GM18873 (cell line): ENCODE measurements around the gene SEZ6.
"Not testable (repeated sequence)": the region's sequence is repeated elsewhere in the genome, so short reads cannot be mapped to it uniquely, and the experiment has no call there.

Source experiments
- ATAC-seq: cut with Tn5 transposase; IDR thresholded peaks from one replicate; pipeline ENCODE4 v1.9.1; 2021; ENCODE audit warnings: mild to moderate bottlenecking, moderate library complexity, moderate number of reproducible peaks; ENCODE audit not compliant: unreplicated experiment, low FRiP score

Gene SEZ6

DNA sequence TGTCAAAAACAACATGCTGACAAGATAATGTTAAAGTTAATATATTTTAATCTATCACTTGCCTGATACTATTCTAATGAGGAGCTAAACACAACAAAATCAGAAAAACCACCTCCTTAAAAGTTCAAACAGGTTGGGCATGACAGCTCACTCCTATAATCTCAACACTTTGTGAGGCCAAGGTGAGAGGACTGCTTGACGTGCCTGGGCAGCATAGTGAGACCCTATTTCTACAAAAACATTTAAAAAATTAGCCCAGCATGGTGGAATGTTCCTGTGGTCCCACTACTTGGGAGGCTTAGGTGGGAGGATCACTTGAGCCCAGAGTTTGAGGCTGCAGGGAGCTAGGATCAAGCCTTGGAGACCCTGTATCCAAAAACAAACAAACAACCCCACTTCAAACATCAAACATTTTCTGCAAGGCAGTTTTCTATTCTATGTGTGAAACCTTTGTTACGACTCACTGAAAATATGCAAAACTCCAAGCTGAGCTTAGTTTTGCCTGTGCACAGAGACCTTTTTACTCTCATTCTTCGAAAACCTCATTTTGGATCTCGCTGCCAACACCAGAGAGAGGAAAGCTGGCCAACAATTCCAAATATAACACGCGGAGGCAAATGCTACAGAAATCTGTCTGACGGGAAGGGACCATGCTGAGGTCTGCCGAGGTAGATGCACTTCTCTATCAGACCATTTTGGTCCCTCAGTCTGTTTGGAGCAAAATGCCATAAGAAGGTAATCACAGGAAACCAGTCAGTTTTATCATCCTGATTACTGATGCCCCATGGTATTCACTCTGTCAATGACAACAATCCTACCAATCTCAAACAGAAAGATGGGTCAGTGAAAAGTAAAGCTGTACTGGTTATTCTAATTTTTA, 60.7 kb downstream of the SEZ6 start:
- ATAC-seq, result no peak

DNA sequence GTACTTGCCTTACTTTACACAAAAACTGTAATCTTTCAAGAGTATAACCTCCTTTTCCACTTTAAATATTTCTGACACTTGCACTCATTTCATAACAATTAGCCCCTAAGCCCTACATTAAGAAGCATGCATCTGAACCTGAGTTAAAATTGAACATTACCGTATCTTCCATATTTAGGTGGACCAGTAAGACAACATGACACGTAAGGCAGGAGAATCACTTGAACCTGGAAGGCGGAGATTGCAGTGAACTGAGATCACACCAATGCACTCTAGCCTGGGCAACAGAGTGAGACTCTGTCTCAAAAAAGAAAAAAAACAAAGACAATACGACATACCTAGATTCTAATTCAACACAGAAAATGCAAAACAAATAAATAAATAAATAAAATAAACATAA, 61.5 kb downstream of the SEZ6 start:
- ATAC-seq, result no peak

DNA sequence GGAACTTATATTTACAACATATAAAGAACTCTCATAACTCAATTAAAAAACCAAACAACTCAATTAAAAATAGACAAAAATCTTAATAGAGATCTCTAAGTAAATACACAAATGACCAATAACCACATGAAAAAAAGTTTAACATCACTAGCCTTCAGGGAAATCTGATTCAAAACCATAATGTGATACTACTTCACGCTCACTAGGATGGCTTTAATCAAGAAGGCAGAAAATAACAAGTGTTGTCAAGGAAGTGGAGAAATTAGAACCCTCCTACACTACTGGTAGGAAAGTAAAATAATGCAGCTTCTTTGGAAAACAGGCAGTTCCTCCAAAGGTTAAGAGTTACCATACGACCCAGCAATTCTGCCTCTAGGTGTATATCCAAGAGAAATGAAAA, 62.9 kb downstream of the SEZ6 start:
- no peak for ATAC-seq

DNA sequence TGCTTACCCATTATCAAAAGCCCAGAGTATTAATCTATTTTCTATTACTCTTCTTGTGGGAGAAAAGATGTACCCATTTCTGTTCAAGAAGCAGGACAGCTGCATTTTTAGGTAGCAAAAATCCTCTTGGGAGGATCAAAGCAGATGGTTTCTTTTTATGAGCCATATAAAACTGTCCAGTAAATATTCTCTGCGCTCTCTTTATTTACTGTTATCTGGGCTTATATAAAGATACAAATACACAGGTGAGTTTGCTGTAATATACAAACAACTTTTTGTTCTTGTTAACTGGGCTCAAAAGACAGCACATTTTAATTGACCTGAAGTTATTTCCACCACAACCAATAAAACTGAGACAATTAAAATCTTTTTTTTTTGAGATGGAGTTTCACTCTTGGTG, 64.6 kb downstream of the SEZ6 start:
- no peak for ATAC-seq

DNA sequence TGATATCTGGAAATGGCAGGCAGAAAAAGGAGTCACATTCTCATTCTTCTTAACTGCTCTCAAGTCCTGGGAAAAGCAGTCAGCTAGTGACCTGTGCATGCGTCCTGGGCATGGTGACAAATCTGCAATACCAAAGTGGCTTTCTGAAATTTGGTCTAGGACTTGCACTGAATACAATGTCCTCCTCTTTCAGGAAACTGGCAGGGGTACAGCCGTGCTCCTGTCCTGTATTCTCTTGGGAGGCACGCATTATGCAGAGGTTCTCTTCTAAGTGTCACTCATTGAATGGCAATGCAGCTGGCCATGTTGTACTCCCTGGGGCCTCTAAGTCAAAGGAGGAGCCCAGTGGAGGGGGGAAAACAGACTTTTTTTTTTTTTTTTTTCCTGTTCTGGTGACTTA, 65.2 kb downstream of the SEZ6 start:
- no peak for ATAC-seq

DNA sequence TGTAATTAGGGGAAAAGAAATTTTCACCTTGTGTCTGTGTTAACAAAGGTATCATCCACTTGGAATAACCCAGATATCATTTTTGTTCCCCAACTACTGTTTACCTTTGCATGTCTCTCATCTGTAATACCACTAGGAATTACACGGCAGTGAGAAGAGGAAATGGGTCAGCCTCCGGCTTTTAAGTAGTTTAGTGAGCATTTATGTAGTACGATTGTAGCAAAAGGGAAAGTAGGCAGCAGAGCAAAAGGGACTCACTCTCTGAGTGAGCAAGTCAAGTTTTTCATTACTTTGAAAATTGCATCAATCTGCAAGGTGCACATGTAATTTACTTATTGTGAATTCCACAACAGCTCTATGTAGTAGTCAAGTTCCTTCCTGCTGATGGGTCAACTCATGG, 65.7 kb downstream of the SEZ6 start:
- no peak for ATAC-seq

DNA sequence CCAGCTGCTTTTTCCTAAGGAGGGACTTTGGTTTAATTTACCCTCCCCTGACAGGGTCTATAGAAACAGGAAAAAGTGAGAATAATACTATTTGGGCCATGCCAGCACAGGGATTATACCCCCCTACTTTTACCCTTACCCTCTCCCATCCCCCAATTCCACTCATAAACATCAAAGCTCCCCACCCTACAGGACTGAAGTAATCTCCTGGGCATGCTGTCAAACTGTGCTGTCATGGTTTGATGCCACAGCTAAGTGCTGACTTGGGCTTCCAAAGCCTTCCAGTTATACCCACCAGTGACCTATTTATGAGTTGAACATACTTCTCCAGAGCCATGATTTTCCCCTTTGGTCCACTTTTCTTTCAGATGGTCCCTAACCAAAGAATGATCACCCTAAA, 67.3 kb downstream of the SEZ6 start:
- ATAC-seq, result no peak

DNA sequence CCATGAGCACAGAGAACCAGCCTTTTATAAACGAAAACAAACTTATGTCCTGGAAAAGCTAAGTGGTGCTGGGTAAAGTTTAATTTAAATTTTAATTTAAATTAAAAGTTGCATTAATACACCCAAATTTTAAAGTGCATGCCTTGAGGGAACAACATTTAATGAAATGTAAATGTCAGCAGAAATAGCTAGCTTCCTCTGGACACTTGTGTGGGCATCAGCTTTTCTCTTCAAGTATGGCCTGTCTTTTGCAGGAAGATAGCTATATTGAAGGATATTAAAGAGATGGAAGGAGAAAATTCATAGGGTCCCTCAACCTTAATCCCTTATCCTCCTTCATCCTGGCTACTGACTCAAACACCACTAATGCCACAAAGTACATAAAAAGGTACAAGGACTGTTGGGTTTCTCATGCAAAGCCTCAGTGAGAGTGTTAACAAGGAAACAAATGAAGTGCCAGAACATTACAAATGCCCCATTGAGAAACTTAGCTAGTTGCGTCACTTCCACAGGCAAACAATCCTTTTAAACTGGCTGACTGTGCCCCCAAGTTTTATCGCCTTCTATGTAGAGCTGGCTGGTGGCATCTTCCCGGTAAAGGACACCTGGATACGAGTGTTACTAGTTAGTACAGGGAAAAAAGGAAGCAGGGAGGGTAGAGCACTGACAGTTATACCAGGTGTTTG, 68.6 kb downstream of the SEZ6 start:
- ATAC-seq, result no peak

DNA sequence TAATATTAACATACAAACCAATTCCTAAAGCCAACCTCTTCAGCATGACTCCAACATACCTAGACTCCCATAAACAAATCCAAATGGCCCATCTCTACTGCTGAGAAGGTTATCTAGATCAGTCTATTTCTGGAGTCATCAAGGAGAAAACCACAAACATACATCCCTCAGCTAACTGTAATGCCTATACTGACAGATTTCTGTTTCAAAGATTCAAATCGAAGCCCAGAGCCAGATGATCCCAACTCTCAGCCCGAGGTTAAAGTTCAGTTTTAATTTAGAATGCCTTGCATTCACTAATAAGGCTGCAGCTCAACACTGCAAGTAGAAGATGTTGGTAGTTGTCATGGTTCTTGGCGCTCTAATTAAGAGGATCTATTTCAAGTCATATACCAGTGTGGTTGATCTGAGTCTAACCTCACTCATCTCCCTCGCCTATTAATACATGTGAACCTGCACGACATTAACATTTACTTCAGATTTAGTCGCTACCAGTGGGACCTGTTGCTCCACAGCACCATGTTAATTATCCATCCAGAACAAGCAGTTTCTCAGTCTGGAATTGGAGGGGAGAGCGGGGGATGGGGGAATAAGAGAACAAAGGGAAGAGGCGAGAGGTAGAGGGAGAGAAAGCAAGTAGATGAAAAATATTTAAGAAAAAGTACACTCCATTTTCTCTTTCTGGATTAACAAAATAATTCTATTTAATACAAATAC, 69.9 kb downstream of the SEZ6 start:
- ATAC-seq, result no peak

DNA sequence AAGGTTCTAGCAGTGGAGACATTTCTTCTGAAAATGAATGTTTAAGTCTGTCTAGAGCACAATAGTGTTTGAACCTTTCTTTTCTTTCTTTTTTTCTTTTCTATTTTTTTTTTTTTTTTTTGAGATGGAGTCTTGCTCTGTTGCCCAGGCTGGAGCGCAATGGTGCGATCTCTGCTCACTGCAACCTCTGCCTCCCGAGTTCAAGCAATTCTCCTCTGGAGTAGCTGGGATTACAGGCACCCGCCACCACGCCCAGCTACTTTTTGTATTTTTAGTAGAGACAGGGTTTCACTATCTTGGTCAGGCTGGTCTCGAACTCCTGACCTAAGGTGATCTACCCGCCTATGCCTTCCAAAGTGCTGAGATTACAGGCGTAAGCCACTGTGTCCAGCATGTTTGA, 71.3 kb downstream of the SEZ6 start:
- not testable (repeated sequence) for ATAC-seq

DNA sequence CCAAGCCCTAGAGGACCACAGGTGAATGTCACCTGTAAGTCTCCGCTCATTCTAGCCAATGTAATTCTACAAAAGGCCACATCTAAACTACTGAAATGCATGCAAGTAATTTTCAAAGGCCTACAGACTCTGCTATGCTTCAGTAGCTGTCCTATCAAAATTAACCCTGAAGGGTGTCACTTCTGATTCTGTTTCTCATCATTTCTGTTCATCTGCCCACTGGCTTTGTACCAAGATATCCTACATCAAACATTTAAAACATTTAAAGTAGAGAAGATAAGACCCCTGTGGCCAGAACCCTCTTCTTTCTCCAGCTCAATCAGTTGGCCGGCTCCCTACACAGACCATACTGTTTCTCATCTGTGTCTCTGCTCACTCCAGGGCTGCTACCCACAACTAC, 76.0 kb downstream of the SEZ6 start:
- ATAC-seq, result no peak

DNA sequence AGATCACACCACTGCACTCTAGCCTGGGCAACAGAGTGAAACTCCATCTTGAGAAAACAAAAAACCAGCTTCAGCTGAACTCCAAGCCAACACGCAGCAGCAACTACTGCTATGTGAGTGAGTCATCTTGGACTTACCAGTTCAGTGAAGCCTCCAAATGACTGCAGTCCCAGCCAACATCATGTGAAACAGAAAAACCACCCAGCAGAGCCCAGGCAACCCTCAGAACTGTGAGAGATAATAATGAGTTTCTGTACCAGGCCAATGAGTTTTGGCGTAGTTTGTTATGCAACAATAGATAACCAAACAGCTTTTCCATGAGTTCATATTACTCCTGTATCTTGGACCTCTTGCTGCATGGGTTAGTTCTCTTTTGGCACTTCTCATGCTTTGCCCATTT, 77.8 kb downstream of the SEZ6 start:
- ATAC-seq, result no peak

DNA sequence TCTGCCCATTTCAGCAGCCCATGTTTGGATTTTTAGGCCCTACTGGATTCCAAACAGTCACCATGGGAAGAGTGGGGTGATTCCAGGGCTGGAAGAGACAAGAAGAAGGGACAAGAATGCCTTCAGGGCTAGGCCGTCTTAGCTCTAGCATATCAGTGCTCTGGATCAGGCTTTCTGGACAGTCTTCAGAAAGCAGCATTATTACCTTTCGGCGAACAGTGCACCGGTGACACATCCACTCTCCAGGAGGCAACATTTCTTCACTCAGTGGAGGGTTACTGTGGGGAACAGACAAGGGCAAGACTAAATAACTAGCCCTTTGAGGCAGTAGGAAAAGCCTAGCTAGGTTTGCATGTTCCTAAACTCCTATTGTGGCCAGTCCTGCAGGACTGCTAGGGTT, 79.0 kb downstream of the SEZ6 start:
- no peak for ATAC-seq

DNA sequence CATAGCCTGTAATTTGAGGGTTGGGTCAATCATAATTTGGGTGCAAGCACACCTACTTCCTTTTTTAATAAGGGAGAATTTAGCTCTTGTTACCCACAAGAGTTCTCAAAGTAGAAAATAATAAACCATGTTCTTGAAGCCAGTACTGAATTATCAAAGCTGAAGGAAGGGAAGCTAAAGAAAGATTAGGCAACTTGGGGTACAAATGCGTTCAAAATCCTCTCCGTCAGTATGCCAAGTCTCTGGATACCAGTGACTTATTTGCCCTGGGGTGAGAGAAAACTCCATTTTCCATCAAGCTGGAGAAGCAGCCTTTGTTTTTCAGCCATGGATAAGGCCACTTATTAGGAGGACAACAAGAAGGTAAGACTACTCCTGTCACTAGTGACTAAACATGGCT, 79.5 kb downstream of the SEZ6 start:
- ATAC-seq, result no peak

DNA sequence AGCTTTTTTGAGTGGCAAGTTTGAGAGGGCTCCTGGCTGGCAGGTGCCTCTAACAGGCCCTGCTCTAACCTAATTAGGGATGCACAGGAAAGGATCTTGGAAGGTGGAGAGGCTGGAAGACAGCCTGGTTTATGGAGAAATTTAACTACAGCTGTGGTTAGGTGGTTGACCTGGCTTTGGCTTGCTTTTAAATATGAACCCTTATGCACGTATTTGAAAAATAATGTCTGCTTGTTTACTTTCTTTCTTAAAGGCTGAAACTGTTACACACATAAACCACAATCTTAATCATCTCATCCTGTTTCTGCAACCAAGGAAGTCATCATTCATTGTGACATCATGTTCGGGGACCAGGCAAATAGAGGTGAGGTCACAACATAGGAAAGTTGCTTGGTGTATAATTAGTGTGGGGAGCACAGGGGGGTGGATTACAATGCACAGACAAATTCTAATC, 79.9 kb downstream of the SEZ6 start:
- no peak for ATAC-seq

DNA sequence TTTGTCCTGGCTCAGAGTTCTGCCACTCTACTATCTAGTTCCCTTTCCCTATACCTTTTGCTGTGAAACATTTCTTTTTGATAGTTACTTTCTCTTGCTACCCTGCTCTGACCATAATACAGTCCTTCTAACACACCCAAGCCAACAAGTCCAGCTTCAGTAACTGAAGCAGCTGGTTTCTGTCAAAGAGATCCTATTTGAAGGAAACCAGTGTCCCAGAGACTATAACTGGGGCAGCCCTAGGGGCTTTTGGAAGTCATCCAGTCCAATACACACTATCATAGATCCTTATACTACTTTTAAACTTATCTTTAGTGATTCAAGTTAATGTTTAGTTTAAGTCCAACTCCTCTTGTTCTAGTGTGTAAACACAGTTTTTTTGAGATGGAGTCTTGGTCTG, 85.6 kb downstream of the SEZ6 start:
- no peak for ATAC-seq

DNA sequence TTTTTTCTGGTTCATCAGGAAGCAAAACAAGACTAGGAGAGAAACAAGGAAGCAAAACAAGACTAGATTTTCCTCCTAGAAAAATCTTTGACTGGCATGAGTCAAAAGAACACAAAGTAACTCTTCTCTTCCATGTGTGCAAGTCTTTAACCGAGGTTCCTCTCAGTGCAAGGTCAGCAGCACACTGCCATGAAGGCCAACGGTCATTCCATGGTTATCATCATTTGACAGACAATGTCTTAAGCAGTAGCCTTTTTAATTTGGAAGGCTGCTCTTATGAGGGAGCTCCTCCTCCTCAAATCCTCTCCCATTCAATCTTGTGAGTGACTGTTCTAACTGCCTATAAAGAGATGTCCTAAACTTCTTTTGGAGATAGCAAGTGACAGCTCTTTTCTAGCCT, 87.5 kb downstream of the SEZ6 start:
- ATAC-seq, result no peak

DNA sequence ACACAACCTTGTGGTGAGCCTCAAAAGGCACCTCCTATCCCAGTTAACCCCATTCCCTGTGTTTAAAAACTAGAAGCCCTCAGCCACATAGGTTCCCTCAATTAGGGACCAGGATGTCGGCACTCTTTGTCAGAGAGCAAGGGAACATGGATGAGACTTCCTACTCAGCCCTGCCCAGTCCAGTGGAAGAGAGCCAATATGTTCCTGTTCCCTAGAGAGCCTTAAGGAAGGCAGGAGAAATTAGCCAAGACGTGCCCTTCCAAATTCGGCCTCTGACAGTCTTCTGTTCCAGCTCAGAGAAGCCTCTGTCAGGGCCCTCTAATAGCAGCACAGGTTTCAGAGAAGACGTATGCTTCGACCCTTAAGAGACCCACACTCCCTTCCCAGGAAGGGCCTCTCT, 88.4 kb downstream of the SEZ6 start:
- no peak for ATAC-seq

DNA sequence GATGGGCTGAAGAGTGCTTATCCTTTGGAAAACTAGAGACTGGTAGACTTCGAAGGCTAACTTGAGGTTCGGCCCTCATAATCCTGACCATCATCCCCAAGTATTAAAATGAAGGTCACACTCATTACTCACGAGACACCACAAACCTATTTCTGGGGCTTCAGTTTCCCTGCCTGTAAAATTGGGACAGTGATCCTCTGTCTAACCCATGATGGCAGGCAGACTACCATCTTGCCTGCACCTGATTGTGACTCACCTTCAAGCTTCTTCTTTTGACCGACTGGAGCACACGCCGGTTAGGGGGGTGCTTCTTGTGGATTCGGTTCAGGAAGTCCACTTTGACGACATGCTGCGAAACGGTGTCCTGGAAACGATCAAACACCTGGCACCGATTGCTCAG, 88.8 kb downstream of the SEZ6 start:
- ATAC-seq, result no peak

DNA sequence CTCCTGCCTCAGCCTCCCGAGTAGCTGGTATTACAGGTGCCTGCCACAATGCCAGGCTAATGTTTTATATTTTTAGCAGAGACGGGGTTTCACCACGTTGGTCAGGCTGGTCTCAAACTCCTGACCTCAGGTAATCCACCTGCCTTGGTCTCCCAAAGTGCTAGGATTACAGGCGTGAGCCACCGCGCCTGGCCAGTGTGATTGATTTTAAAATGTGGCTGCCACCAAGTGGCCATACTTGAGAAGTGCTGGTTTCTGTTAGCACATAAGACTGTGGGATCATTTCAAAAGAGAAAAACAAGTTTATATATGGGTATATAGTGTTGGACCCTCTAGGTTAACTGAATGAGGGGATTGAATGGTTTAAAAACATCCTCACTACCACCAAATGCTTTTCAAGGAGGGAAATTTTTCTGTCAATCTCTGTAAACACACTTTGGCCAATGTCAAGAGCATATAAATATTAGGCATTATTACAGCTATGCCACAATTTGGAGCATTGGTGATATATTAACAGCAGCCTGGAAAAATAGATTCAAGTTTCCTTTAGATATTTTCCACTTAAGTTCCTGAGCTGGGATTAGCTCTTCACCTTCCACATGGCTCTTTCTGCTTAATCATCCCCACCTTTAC, 89.4 kb downstream of the SEZ6 start:
- ATAC-seq, result no peak

DNA sequence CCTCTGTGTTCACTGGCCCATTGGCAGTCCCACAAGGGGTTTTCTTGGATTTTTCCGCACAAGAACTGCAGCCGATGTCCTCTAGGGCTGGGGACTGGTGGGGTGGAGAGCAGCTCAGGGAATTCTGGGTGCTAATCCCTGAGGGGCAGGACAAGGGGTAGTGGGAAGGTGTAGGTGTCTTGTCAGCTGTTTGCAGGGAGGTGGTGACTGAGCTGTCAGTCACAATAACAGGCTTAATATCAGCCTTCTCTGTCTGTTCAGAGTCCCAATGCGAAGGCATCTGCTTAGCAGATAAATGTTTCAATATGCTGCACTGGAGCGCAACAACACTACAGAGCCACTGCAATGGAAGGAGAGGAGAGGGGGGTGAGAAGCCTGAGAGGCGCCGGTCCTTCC, 92.9 kb downstream of the SEZ6 start:
- ATAC-seq, result no peak
